ENCODE measurements around the gene GPT2. TPM values are rescaled to one million over a fixed set of nuclear protein-coding genes. Genes with fewer than 3 reads are reported as not detected.

The GPT2 gene
- total RNA-seq, 1 donor from 2014 or later = 70.2 TPM

DNA sequence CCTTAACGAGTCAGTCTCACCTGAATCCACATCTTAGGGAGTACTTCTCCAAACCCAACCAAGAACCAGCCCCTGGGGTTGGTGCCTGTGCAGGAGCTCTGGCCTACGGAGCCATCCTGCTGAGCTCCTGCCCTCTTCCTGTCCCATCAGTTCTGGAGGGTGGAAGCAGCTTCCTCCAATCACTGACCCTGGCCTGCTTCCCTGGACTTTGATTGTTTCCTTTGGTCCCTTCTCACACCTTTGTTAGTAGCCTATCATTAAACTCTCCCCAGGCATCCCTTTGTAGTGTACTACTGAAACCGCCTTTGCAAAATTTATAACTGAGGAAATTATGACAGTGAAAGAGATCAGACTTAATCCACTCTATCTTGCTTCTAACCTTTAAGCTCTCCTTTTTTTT is 32.0 kb upstream of the GPT2 start:
- Histone ChIP-seq H2AFZ (ENCODE audit: low read depth, low read length) (no peak overlapping the region), H3K27me3 (ENCODE audit: insufficient read depth, low read length) (peaks cover 4% of the 10 kb centered on the region), H3K36me3 (ENCODE audit: insufficient read depth, low read length) (no peaks in the 10 kb centered on the region), H3K27ac (ENCODE audit: low read depth, low read length) (no peak overlapping the region), H3K79me2 (ENCODE audit: insufficient read depth, low read length) (no peaks in the 10 kb centered on the region), H3K4me1 (ENCODE audit: insufficient read depth, low read length) (no peaks in the 10 kb centered on the region), H3K4me2 (ENCODE audit: low read length) (no peak overlapping the region), H4K20me1 (ENCODE audit: insufficient read depth, low read length) (no peaks in the 10 kb centered on the region), H3K4me3 (ENCODE audit: insufficient read depth, low read depth, low read length) (no peak overlapping the region), H3K9me3 (ENCODE audit: insufficient read depth, low read depth, low read length) (no peaks in the 10 kb centered on the region), H3K9ac (ENCODE audit: low read length) (no peak overlapping the region)
- no peak for FAIRE-seq
- Mint-ChIP-seq H3K4me3 (ENCODE audit: unreplicated experiment) (no peak overlapping the region), H3K27ac (ENCODE audit: unreplicated experiment) (no peak overlapping the region), H3K27me3 (ENCODE audit: low read depth, unreplicated experiment) (no peaks in the 10 kb centered on the region), H3K9me3 (ENCODE audit: unreplicated experiment) (no peaks in the 10 kb centered on the region), H3K4me1 (ENCODE audit: low read depth, unreplicated experiment) (peaks cover 2% of the 10 kb centered on the region), H3K36me3 (ENCODE audit: low read depth, unreplicated experiment) (no peaks in the 10 kb centered on the region)
- no peak for DNase-seq (ENCODE audit: low read depth)
- no peak for TF ChIP-seq EZH2 (IDR thresholded peaks at IDR 0.05; ENCODE audit: insufficient read depth, low read length)
- no peak for TF ChIP-seq CTCF (IDR thresholded peaks at IDR 0.05; ENCODE audit: insufficient read depth, low read depth, low read length)

DNA sequence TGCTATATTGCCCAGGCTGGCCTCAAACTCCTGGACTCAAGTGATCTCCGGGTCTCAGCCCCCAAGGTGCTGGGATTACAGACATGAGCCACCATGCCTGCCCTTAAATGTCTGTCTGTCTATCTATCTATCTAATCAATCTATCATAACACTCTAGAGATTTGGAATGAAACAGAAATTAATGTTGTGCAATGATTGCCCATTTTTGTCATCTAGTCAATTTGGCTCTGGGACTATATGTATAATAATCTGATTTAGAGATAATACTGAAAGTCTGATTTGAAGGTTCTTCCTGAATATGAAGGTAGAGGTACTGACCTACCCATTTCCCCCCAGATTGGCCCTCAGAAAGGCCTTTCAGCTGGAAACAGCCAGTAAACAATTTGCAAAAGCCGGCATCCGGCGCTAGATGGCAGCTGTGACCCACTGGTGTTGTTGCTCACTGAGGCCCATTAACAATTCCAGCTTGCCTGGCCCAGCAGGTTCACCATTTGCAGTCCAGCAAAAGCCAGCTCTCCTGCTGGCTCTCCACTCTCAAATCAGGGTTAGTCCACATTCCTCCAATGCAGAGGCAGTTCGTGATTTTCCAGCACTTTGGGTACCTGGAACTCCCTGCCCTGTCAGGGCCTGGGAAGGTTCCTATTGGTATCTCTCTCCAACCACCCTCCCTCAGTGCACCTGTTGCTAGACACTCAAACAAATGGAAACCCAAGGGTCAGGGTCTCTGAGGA is 30.3 kb upstream of the GPT2 start:
- peaks cover 4% of the 10 kb centered on the region for H3K27me3 ChIP-seq (ENCODE audit: insufficient read depth, low read length)
- TF ChIP-seq CTCF (IDR thresholded peaks at IDR 0.05; ENCODE audit: insufficient read depth, low read depth, low read length) (peak; percentile 84), EZH2 (IDR thresholded peaks at IDR 0.05; ENCODE audit: insufficient read depth, low read length) (no peak)
- no peaks in the 10 kb centered on the region for H3K9me3 ChIP-seq (ENCODE audit: insufficient read depth, low read depth, low read length)
- no peaks in the 10 kb centered on the region for H3K79me2 ChIP-seq (ENCODE audit: insufficient read depth, low read length)
- H3K4me3 Mint-ChIP-seq (ENCODE audit: unreplicated experiment) = no peak overlapping the region
- H3K4me1 ChIP-seq (ENCODE audit: insufficient read depth, low read length) = no peaks in the 10 kb centered on the region
- no peaks in the 10 kb centered on the region for H4K20me1 ChIP-seq (ENCODE audit: insufficient read depth, low read length)
- H3K9me3 Mint-ChIP-seq (ENCODE audit: unreplicated experiment) = no peaks in the 10 kb centered on the region
- FAIRE-seq = no peak
- no peak overlapping the region for H3K4me2 ChIP-seq (ENCODE audit: low read length)
- H3K4me3 ChIP-seq (ENCODE audit: insufficient read depth, low read depth, low read length) = no peak overlapping the region
- peak; percentile 32 for DNase-seq (ENCODE audit: low read depth)
- H3K27ac ChIP-seq (ENCODE audit: low read depth, low read length) = no peak overlapping the region
- H3K36me3 Mint-ChIP-seq (ENCODE audit: low read depth, unreplicated experiment) = no peaks in the 10 kb centered on the region
- no peak overlapping the region for H3K27ac Mint-ChIP-seq (ENCODE audit: unreplicated experiment)
- H3K27me3 Mint-ChIP-seq (ENCODE audit: low read depth, unreplicated experiment) = no peaks in the 10 kb centered on the region
- no peaks in the 10 kb centered on the region for H3K36me3 ChIP-seq (ENCODE audit: insufficient read depth, low read length)
- no peak overlapping the region for H2AFZ ChIP-seq (ENCODE audit: low read depth, low read length)
- H3K4me1 Mint-ChIP-seq (ENCODE audit: low read depth, unreplicated experiment) = peaks cover 2% of the 10 kb centered on the region
- no peak overlapping the region for H3K9ac ChIP-seq (ENCODE audit: low read length)

GRCh38 chr16:46854846-46855245 is 29.3 kb upstream of the GPT2 start:
- Histone ChIP-seq H3K9ac (ENCODE audit: low read length) (no peak overlapping the region), H3K4me1 (ENCODE audit: insufficient read depth, low read length) (no peaks in the 10 kb centered on the region), H4K20me1 (ENCODE audit: insufficient read depth, low read length) (no peaks in the 10 kb centered on the region), H3K36me3 (ENCODE audit: insufficient read depth, low read length) (no peaks in the 10 kb centered on the region), H2AFZ (ENCODE audit: low read depth, low read length) (no peak overlapping the region), H3K27ac (ENCODE audit: low read depth, low read length) (no peak overlapping the region), H3K4me3 (ENCODE audit: insufficient read depth, low read depth, low read length) (no peak overlapping the region), H3K4me2 (ENCODE audit: low read length) (no peak overlapping the region), H3K9me3 (ENCODE audit: insufficient read depth, low read depth, low read length) (no peaks in the 10 kb centered on the region), H3K27me3 (ENCODE audit: insufficient read depth, low read length) (peaks cover 4% of the 10 kb centered on the region), H3K79me2 (ENCODE audit: insufficient read depth, low read length) (no peaks in the 10 kb centered on the region)
- DNase-seq (ENCODE audit: low read depth) = no peak
- Mint-ChIP-seq H3K27ac (ENCODE audit: unreplicated experiment) (no peak overlapping the region), H3K36me3 (ENCODE audit: low read depth, unreplicated experiment) (no peaks in the 10 kb centered on the region), H3K27me3 (ENCODE audit: low read depth, unreplicated experiment) (no peaks in the 10 kb centered on the region), H3K4me1 (ENCODE audit: low read depth, unreplicated experiment) (no peaks in the 10 kb centered on the region), H3K9me3 (ENCODE audit: unreplicated experiment) (no peaks in the 10 kb centered on the region), H3K4me3 (ENCODE audit: unreplicated experiment) (no peak overlapping the region)
- no peak for FAIRE-seq
- TF ChIP-seq CTCF (IDR thresholded peaks at IDR 0.05; ENCODE audit: insufficient read depth, low read depth, low read length) (no peak), EZH2 (IDR thresholded peaks at IDR 0.05; ENCODE audit: insufficient read depth, low read length) (no peak)

All from astrocyte (in vitro differentiated cells and primary cell).